OCI-LY1 (cell line): ENCODE results near the gene ROBO1.
"Not testable (repeated sequence)": the region's sequence is repeated elsewhere in the genome, so short reads cannot be mapped to it uniquely, and the experiment has no call there.

Experiments
- H2AFZ ChIP-seq: fragments of 200-600 bp; sonication (generic), shearing (Covaris generic); 2 replicates; pipeline ENCODE4 v1.6.0; 2014; ENCODE audit warnings: antibody characterized with exemption, mild to moderate bottlenecking, low read length
- H3F3A ChIP-seq: fragments of 200-600 bp; sonication (generic), shearing (Covaris generic); 2 replicates; pipeline ENCODE4 v1.6.0; 2014; ENCODE audit warnings: mild to moderate bottlenecking, antibody characterized with exemption, low read length, moderate library complexity; ENCODE audit not compliant: insufficient read depth
- H3K27ac ChIP-seq: fragments of 200-600 bp; sonication (generic); 2 replicates; pipeline ENCODE4 v1.5.1; 2014; ENCODE audit warnings: low read length, mixed run types, mild to moderate bottlenecking, low read depth; ENCODE audit not compliant: poor library complexity, severe bottlenecking
- H3K27me3 ChIP-seq: fragments of 200-600 bp; sonication (generic); 2 replicates; pipeline ENCODE4 v1.6.0; 2014; ENCODE audit warnings: antibody characterized with exemption, mild to moderate bottlenecking, low read length, moderate library complexity; ENCODE audit not compliant: insufficient read depth
- H3K36me3 ChIP-seq: fragments of 200-600 bp; sonication (generic); 2 replicates; pipeline ENCODE4 v1.6.1; 2014; ENCODE audit warnings: mild to moderate bottlenecking, antibody characterized with exemption, low read length, moderate library complexity, mixed read lengths; ENCODE audit not compliant: insufficient read depth
- H3K4me1 ChIP-seq: fragments of 200-600 bp; sonication (generic); 2 replicates; pipeline ENCODE4 v1.5.1; 2014; ENCODE audit warnings: mild to moderate bottlenecking, low read length, moderate library complexity; ENCODE audit not compliant: insufficient read depth, severe bottlenecking
- H3K4me2 ChIP-seq: fragments of 200-600 bp; sonication (generic), shearing (Covaris generic); 2 replicates; pipeline ENCODE4 v1.6.1; 2014; ENCODE audit warnings: low read length
- H3K4me3 ChIP-seq: fragments of 200-600 bp; sonication (generic); 2 replicates; pipeline ENCODE4 v1.5.1; 2014; ENCODE audit warnings: low read length, low read depth, mild to moderate bottlenecking, mixed read lengths; ENCODE audit not compliant: poor library complexity, severe bottlenecking
- H3K79me2 ChIP-seq: fragments of 200-600 bp; shearing (Covaris generic); 2 replicates; pipeline ENCODE4 v1.6.1; 2016; ENCODE audit warnings: mixed run types, low read length, mixed read lengths; ENCODE audit not compliant: insufficient read depth
- H3K9ac ChIP-seq: fragments of 200-600 bp; sonication (generic), shearing (Covaris generic); 2 replicates; pipeline ENCODE4 v1.6.1; 2014; ENCODE audit warnings: mild to moderate bottlenecking, low read length, mixed read lengths
- H3K9me2 ChIP-seq: fragments of 200-600 bp; sonication (generic), shearing (Covaris generic); 2 replicates; pipeline ENCODE4 v1.6.1; 2014; ENCODE audit warnings: low read depth, mild to moderate bottlenecking, low read length, mixed read lengths
- H3K9me3 ChIP-seq: fragments of 200-600 bp; shearing (Covaris generic); 2 replicates; pipeline ENCODE4 v1.6.1; 2014; ENCODE audit warnings: low read length, mixed read lengths
- H4K20me1 ChIP-seq: fragments of 200-600 bp; sonication (generic), shearing (Covaris generic); 2 replicates; pipeline ENCODE4 v1.6.0; 2016; ENCODE audit warnings: mild to moderate bottlenecking, low read length; ENCODE audit not compliant: insufficient read depth
- EZH2 ChIP-seq: fragments of 200-600 bp; sonication (generic), shearing (Covaris generic); IDR thresholded peaks from 2 replicates; pipeline ENCODE4 v1.8.0; 2017; ENCODE audit warnings: borderline replicate concordance, mixed run types, mild to moderate bottlenecking, antibody characterized with exemption, low read length, moderate library complexity, mixed read lengths
- TF ChIP-seq, protein P1 (sequence below): fragments of 200-600 bp; sonication (generic), shearing (Covaris generic); IDR thresholded peaks from 2 replicates; pipeline ENCODE4 v1.5.1; 2017; ENCODE audit warnings: mild to moderate bottlenecking, antibody characterized with exemption, low read length, moderate library complexity, mixed read lengths

Gene ROBO1

DNA sequence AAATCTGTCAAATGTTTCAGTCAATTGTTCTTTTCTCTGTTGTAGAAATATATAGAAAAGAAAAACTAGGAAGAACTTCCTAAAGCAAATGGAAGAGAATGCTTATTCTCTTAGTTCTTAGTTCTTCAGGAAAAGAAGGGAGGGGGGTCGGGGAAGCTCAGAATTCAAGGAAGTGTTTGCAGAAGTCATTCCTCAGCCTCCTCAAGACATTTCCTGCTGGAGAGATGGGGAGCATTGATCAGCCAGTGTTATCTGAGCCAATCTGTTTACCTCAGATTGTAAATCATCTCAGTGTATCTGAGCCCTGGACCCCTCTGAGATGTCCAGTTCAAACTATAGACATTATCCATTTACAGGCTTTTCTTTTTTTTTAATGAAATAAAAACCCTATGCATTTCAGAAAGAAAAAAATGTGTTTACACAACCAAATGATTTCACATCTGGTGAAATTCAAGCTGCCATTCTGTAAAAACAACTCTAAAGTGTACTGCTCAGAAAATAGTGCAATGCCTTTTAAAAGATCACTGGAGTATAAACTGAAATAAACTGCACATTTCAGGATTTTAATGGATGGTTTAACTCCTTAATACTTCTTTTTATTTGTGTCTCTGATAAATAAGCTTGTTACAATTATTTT is 460.7 kb downstream of the ROBO1 start:
- Histone ChIP-seq H3K9me3 (no peaks in the 10 kb centered on the region), H3K36me3 (no peaks in the 10 kb centered on the region), H3K27ac (no peak overlapping the region), H3K9ac (no peak overlapping the region), H4K20me1 (no peaks in the 10 kb centered on the region), H3K4me3 (no peak overlapping the region), H2AFZ (no peak overlapping the region), H3K4me2 (no peak overlapping the region), H3K27me3 (no peaks in the 10 kb centered on the region), H3K9me2 (no peaks in the 10 kb centered on the region), H3K4me1 (no peaks in the 10 kb centered on the region), H3F3A (no peaks in the 10 kb centered on the region), H3K79me2 (no peaks in the 10 kb centered on the region)
- no peak for TF ChIP-seq EZH2
- TF ChIP-seq, protein P1, sequence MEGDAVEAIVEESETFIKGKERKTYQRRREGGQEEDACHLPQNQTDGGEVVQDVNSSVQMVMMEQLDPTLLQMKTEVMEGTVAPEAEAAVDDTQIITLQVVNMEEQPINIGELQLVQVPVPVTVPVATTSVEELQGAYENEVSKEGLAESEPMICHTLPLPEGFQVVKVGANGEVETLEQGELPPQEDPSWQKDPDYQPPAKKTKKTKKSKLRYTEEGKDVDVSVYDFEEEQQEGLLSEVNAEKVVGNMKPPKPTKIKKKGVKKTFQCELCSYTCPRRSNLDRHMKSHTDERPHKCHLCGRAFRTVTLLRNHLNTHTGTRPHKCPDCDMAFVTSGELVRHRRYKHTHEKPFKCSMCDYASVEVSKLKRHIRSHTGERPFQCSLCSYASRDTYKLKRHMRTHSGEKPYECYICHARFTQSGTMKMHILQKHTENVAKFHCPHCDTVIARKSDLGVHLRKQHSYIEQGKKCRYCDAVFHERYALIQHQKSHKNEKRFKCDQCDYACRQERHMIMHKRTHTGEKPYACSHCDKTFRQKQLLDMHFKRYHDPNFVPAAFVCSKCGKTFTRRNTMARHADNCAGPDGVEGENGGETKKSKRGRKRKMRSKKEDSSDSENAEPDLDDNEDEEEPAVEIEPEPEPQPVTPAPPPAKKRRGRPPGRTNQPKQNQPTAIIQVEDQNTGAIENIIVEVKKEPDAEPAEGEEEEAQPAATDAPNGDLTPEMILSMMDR = no peak

DNA sequence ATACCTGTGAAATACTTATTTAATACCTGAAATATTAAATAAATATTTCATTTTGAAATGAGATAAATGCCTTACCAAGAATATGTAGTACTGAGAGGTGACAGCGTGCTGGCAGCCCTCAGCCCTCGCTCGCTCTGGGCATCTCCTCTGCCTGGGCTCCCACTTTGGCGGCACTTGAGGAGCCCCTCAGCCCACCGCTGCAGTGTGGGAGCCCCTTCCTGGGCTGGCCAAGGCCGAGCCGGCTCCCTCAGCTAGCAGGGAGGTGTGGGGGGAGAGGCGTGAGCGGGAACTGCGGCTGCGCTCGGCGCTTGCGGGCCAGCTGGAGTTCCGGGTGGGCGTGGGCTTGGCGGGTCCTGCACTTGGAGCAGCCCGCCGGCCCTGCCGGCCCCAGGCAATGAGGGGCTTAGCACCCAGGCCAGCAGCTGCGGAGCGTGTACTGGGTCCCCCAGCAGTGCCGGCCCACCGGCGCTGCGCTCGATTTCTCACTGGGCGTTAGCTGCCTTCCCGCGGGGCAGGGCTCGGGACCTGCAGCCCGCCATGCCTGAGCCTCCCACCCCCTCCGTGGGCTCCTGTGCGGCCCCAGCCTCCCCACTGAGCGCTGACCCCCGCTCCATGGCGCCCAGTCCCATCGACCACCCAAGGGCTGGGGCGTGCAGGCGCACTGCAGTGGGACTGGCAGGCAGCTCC is 467.7 kb downstream of the ROBO1 start:
- H3K4me2 ChIP-seq, H3K4me1 ChIP-seq, H3K9me3 ChIP-seq, H3K9ac ChIP-seq, H2AFZ ChIP-seq, H4K20me1 ChIP-seq, H3K79me2 ChIP-seq, H3K27ac ChIP-seq, H3K36me3 ChIP-seq, H3K27me3 ChIP-seq, H3K4me3 ChIP-seq, H3F3A ChIP-seq, H3K9me2 ChIP-seq: not testable (repeated sequence)

DNA sequence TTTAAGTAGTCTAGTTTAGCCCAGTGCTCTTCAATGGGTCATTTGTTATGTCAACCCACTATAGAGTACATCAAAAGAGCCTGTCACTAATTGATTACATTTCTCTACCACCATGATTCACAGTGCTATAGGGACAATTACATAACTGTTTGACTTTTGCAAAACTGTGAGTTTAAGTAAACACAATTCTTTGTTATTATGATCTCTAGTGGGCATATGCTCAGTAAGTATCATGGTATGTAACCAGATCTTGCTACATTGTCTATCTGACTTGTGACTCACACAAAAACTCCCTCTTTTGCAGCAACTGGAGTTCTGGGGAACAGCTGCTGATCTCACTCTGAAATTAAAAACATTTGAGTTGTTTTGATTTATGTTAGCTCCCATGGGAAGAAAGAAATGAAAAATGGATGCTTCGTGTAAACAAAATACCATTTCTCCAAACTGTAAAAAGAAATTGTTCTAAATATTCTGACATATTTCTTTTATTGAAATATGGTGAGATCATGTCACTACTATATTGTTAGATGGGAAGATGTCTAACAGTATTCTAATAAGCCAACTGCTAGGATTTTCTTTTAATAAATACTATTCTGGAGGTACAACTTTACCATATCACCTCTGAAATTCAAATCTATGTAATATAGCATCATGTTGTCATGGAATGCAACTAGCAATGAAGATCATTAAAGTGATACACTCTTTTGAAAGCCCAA is 470.4 kb downstream of the ROBO1 start:
- no peak overlapping the region for H3K27ac ChIP-seq
- H3K9me3 ChIP-seq = no peaks in the 10 kb centered on the region
- no peaks in the 10 kb centered on the region for H3K79me2 ChIP-seq
- H3K4me1 ChIP-seq = no peaks in the 10 kb centered on the region
- H3K4me3 ChIP-seq = no peak overlapping the region
- H4K20me1 ChIP-seq = no peaks in the 10 kb centered on the region
- H3K9me2 ChIP-seq = no peaks in the 10 kb centered on the region
- H3K27me3 ChIP-seq = no peaks in the 10 kb centered on the region
- no peak overlapping the region for H2AFZ ChIP-seq
- no peaks in the 10 kb centered on the region for H3K36me3 ChIP-seq
- TF ChIP-seq, protein P1 = no peak
- no peak for TF ChIP-seq EZH2
- no peak overlapping the region for H3K4me2 ChIP-seq
- no peak overlapping the region for H3K9ac ChIP-seq
- H3F3A ChIP-seq = no peaks in the 10 kb centered on the region
